H1 (cell line): ENCODE measurements around the gene SLC36A2. TPM values are rescaled to one million over a fixed set of nuclear protein-coding genes. Genes with fewer than 3 reads are reported as not detected.

Experiments used
- CTCF ChIA-PET: fragments of 300-600 bp; sonication (Branson Sonifier 250); formaldehyde crosslinking; loops from one replicate; lab custom pipeline; 2021; ENCODE audit not compliant: partially characterized antibody; lab: Charles Lee
- POLR2A ChIA-PET: fragments of 300-600 bp; sonication (Branson Sonifier 250); formaldehyde crosslinking; loops from one replicate; lab custom pipeline; 2021; ENCODE audit warnings: inconsistent platforms; ENCODE audit not compliant: partially characterized antibody; lab: Charles Lee
- DNase-seq, 2 experiments: peaks; one replicate each; pipeline versions ENCODE4 v3.0.0 to v3.0.0-alpha.2; 2010 to 2022; ENCODE audit warnings: low spot score in 2 of 2, low read depth in 1 of 2, mixed read lengths in 1 of 2
- FAIRE-seq: peaks from 2 replicates; lab custom pipeline; 2011; peaks lifted over from hg19 to GRCh38; lab: Jason Lieb, UNC
- H2AFZ ChIP-seq: 2 replicates; pipeline ENCODE4 v1.8.1; 2012; ENCODE audit warnings: low read length, inconsistent platforms
- H2AK5ac ChIP-seq: 2 replicates; pipeline ENCODE4 v1.6.1; 2013; ENCODE audit warnings: low read depth, low read length
- H2BK120ac ChIP-seq: replicated peaks from 2 replicates; pipeline ENCODE3; 2013; ENCODE audit warnings: low read depth, low read length, inconsistent platforms
- H2BK12ac ChIP-seq: 2 replicates; pipeline ENCODE4 v1.6.1; 2013; ENCODE audit warnings: low read depth, low read length
- H2BK15ac ChIP-seq: 2 replicates; pipeline ENCODE4 v1.6.1; 2013; ENCODE audit warnings: low read length
- H2BK20ac ChIP-seq: 2 replicates; pipeline ENCODE4 v1.6.1; 2013; ENCODE audit warnings: low read length
- H2BK5ac ChIP-seq: 2 replicates; pipeline ENCODE4 v1.6.1; 2013; ENCODE audit warnings: low read depth, low read length
- H3K14ac ChIP-seq: 2 replicates; pipeline ENCODE4 v1.6.1; 2013; ENCODE audit warnings: inconsistent platforms; ENCODE audit not compliant: insufficient read length
- H3K18ac ChIP-seq: 2 replicates; pipeline ENCODE4 v1.6.1; 2013; ENCODE audit warnings: low read length; ENCODE audit errors: extremely low read depth
- H3K23ac ChIP-seq: 2 replicates; pipeline ENCODE4 v1.6.1; 2013; ENCODE audit warnings: inconsistent platforms; ENCODE audit not compliant: insufficient read length
- H3K23me2 ChIP-seq: 2 replicates; pipeline ENCODE4 v1.6.1; 2013; ENCODE audit warnings: low read depth, low read length
- H3K27ac ChIP-seq: 2 replicates; pipeline ENCODE4 v1.6.1; 2011; ENCODE audit warnings: low read depth, low read length, inconsistent platforms
- H3K27me3 ChIP-seq, 4 experiments: replicated peaks in 1 of 4; 1 replicate in 1 of 4; 2 replicates in 3 of 4; pipeline versions ENCODE4 v1.6.1 to v1.8.1; 2011 to 2013; ENCODE audit warnings: low read length in 3 of 4, mild to moderate bottlenecking in 3 of 4, inconsistent platforms in 2 of 4, mixed read lengths in 2 of 4, moderate library complexity in 1 of 4; ENCODE audit not compliant: control insufficient read depth in 3 of 4, insufficient read depth in 3 of 4; ENCODE audit errors: extremely low read depth in 1 of 4
- H3K36me3 ChIP-seq, 4 experiments: 2 replicates each; pipeline versions ENCODE4 v1.6.1 to v1.8.1; 2011 to 2013; ENCODE audit warnings: mild to moderate bottlenecking in 4 of 4, low read length in 3 of 4, moderate library complexity in 2 of 4, control low read depth in 1 of 4, inconsistent platforms in 1 of 4; ENCODE audit not compliant: insufficient read depth in 4 of 4, control insufficient read depth in 2 of 4
- H3K4ac ChIP-seq: replicated peaks from 2 replicates; pipeline ENCODE3; 2013; ENCODE audit warnings: low read length, low read depth, mixed read lengths, inconsistent platforms; ENCODE audit not compliant: insufficient read length
- H3K4me1 ChIP-seq, 4 experiments: replicated peaks in 1 of 4; 1 replicate in 1 of 4; 2 replicates in 3 of 4; pipeline versions ENCODE4 v1.6.1 to v1.8.1; 2011 to 2013; ENCODE audit warnings: low read length in 3 of 4, inconsistent platforms in 2 of 4, mixed read lengths in 1 of 4; ENCODE audit not compliant: insufficient read depth in 4 of 4, control insufficient read depth in 3 of 4
- H3K4me2 ChIP-seq, 2 experiments: 2 replicates each; pipeline versions ENCODE4 v1.6.1 to v1.8.1; 2011 to 2013; ENCODE audit warnings: low read depth in 2 of 2, low read length in 2 of 2, control low read depth in 1 of 2, inconsistent platforms in 1 of 2, mild to moderate bottlenecking in 1 of 2; ENCODE audit not compliant: insufficient read depth in 1 of 2
- H3K4me3 ChIP-seq, 4 experiments: fragments of 200-600, 300-600 bp in 1 of 4; sonication (generic), shearing (Covaris generic), sonication (Bioruptor Twin) in 1 of 4; 2 replicates each; pipeline versions ENCODE4 v1.5.1 to v1.8.1; 2011 to 2016; ENCODE audit warnings: low read length in 4 of 4, low read depth in 3 of 4, control low read depth in 2 of 4, inconsistent platforms in 2 of 4, mild to moderate bottlenecking in 2 of 4, mixed read lengths in 1 of 4, moderate library complexity in 1 of 4; ENCODE audit not compliant: insufficient read depth in 2 of 4; ENCODE audit errors: extremely low read depth in 1 of 4
- H3K56ac ChIP-seq: replicated peaks from 2 replicates; pipeline ENCODE3; 2013; ENCODE audit warnings: low read depth, mild to moderate bottlenecking, mixed read lengths, low read length, inconsistent platforms; ENCODE audit not compliant: insufficient read length
- H3K79me1 ChIP-seq: 2 replicates; pipeline ENCODE4 v1.6.1; 2013; ENCODE audit warnings: low read depth, low read length, control low read depth
- H3K79me2 ChIP-seq, 2 experiments: 2 replicates each; pipeline versions ENCODE4 v1.6.1 to v1.8.1; 2012 to 2013; ENCODE audit warnings: low read length in 2 of 2, mild to moderate bottlenecking in 2 of 2, inconsistent platforms in 1 of 2; ENCODE audit not compliant: insufficient read depth in 2 of 2, control insufficient read depth in 1 of 2
- H3K9ac ChIP-seq, 4 experiments: replicated peaks in 1 of 4; 1 replicate in 1 of 4; 2 replicates in 3 of 4; pipeline versions ENCODE4 v1.6.1 to v1.8.1; 2011 to 2013; ENCODE audit warnings: low read depth in 3 of 4, low read length in 3 of 4, control low read depth in 2 of 4, mild to moderate bottlenecking in 2 of 4, moderate library complexity in 2 of 4, inconsistent platforms in 1 of 4; ENCODE audit errors: extremely low read depth in 1 of 4
- H3K9me3 ChIP-seq, 2 experiments: 2 replicates each; pipeline versions ENCODE4 v1.6.1 to v1.8.1; 2012 to 2013; ENCODE audit warnings: mild to moderate bottlenecking in 2 of 2, moderate library complexity in 2 of 2, control low read depth in 1 of 2, inconsistent platforms in 1 of 2, low read depth in 1 of 2, low read length in 1 of 2, mixed read lengths in 1 of 2; ENCODE audit not compliant: insufficient read depth in 2 of 2
- H4K20me1 ChIP-seq, 2 experiments: replicated peaks in 1 of 2; 2 replicates each; pipeline versions ENCODE3 to v1.8.1; 2011 to 2013; ENCODE audit warnings: inconsistent platforms in 2 of 2, low read length in 2 of 2, mild to moderate bottlenecking in 1 of 2; ENCODE audit not compliant: insufficient read depth in 2 of 2, control insufficient read depth in 1 of 2
- H4K5ac ChIP-seq: 2 replicates; pipeline ENCODE4 v1.6.1; 2013; ENCODE audit warnings: low read length, low read depth, mixed read lengths, inconsistent platforms; ENCODE audit not compliant: insufficient read length
- H4K8ac ChIP-seq: 2 replicates; pipeline ENCODE4 v1.8.0; 2013; ENCODE audit warnings: mild to moderate bottlenecking, moderate library complexity, low read length, inconsistent platforms; ENCODE audit not compliant: insufficient read depth; ENCODE audit errors: extremely low read depth
- H4K91ac ChIP-seq: replicated peaks from 2 replicates; pipeline ENCODE3; 2013; ENCODE audit warnings: low read length, mixed read lengths, inconsistent platforms; ENCODE audit not compliant: insufficient read length
- HDAC2 ChIP-seq, 2 experiments: fragments of 300-600 bp in 1 of 2; sonication (generic) in 1 of 2; IDR thresholded peaks; 2 replicates each; pipeline ENCODE4 v1.6.1; 2011 to 2012; ENCODE audit warnings: low read depth in 2 of 2, low read length in 2 of 2, mild to moderate bottlenecking in 2 of 2, moderate library complexity in 2 of 2, borderline replicate concordance in 1 of 2, inconsistent platforms in 1 of 2
- RAD21 ChIP-seq, 2 experiments: IDR thresholded peaks in 1 of 2; conservative IDR thresholded peaks in 1 of 2; 2 replicates each; pipeline ENCODE4 v1.6.1; 2011; ENCODE audit warnings: low read depth in 2 of 2, low read length in 2 of 2, improper control_type of control experiment in 1 of 2, inconsistent platforms in 1 of 2, mild to moderate bottlenecking in 1 of 2, moderate library complexity in 1 of 2
- TEAD4 ChIP-seq: IDR thresholded peaks from 2 replicates; pipeline ENCODE4 v1.6.1; 2012; ENCODE audit warnings: low read depth, low read length, inconsistent platforms, mixed read lengths
- WGBS, 2 experiments: shearing (Covaris generic) in 1 of 2; methylation state at CpG; one replicate each; pipeline versions ENCODE4 v1.1.6 to v1.1.7; 2013 to 2015; ENCODE audit warnings: low lambda C conversion rate in 2 of 2, mixed read lengths in 2 of 2, inconsistent platforms in 1 of 2, low coverage in 1 of 2, missing lambda C conversion rate in 1 of 2; ENCODE audit not compliant: insufficient replicate concordance in 2 of 2, insufficient coverage in 1 of 2, insufficient read length in 1 of 2; ENCODE audit errors: extremely low coverage in 1 of 2, missing lambda C conversion rate in 1 of 2; 5-methylcytosine and 5-hydroxymethylcytosine counted together
- polyA plus RNA-seq, 7 experiments: library from polyadenylated mRNA; depleted of rRNA in 3 of 7; stranded (reverse) in 5 of 7; unstranded in 2 of 7; fragments of >200 nt in 5 of 7; fragments of 200-250 nt in 2 of 7; gene quantifications; 1 replicate in 5 of 7; 2 replicates in 1 of 7; 4 replicates in 1 of 7; pipeline versions ENCODE4 v1.2.1 to v1.2.3, GENCODE V29; 2011 to 2013; ENCODE audit warnings: missing spikeins in 2 of 7, mixed read lengths in 2 of 7
- total RNA-seq: library from RNA; stranded (reverse); fragmentation: NEBNext Ultra II Directional; extraction: Animal tissue kit (Norgen Biotek cat#: 25700); gene quantifications from 2 replicates; pipeline ENCODE4 v1.2.1, GENCODE V29; 2021

Gene SLC36A2
- total and polyA plus RNA-seq, 2 of the 8 experiments (the other 6 are each of a cell fraction or from before 2014, with no cell fraction given) = 0.30 TPM; not detected in 1

- no peak overlapping the region for H2AFZ ChIP-seq
- no peaks in the 10 kb centered on the region for H3K36me3 ChIP-seq
- CTCF ChIA-PET = interaction anchor here (1.0 to 2.4 kb wide), 6 partner anchors 15 to 270 kb away, joined by 3 to 8 read pairs (median 3); no protein-coding TSS in a partner anchor
- no peak overlapping the region for H4K8ac ChIP-seq
- no peak overlapping the region for H3K4ac ChIP-seq
- no peak overlapping the region for H2BK20ac ChIP-seq
- no peaks in the 10 kb centered on the region for H3K79me1 ChIP-seq
- H3K9me3 ChIP-seq = no peaks in the 10 kb centered on the region; a peak in 1 of 4 replicates
- no peaks in the 10 kb centered on the region for H3K27me3 ChIP-seq
- FAIRE-seq (no peak), DNase-seq (no peak)
- no peak overlapping the region for H3K23ac ChIP-seq
- no peaks in the 10 kb centered on the region for H3K23me2 ChIP-seq
- no peak overlapping the region for H2AK5ac ChIP-seq
- 89% methylated on average over 6 of the region's 6 CpGs; no CpG with 5 or more reads in 1 of the 2 experiments for WGBS, 2 experiments
- no peak overlapping the region for H3K14ac ChIP-seq
- H3K27ac ChIP-seq = no peak overlapping the region
- no peaks in the 10 kb centered on the region for H3K79me2 ChIP-seq
- no peak overlapping the region for H3K18ac ChIP-seq
- H3K9ac ChIP-seq = no peak overlapping the region
- H4K91ac ChIP-seq = no peak overlapping the region
- no peak overlapping the region for H2BK120ac ChIP-seq
- H4K5ac ChIP-seq = no peak overlapping the region
- H3K4me2 ChIP-seq = no peak overlapping the region
- H2BK12ac ChIP-seq = no peak overlapping the region
- H2BK5ac ChIP-seq = no peak overlapping the region
- H3K4me1 ChIP-seq = peaks cover under 1 to 10% (median 6%) of the 10 kb centered on the region in 4 experiments; a peak in 5 of 7 replicates
- H3K4me3 ChIP-seq = no peak overlapping the region
- POLR2A ChIA-PET = no interaction called here
- H4K20me1 ChIP-seq = no peaks in the 10 kb centered on the region
- no peak overlapping the region for H2BK15ac ChIP-seq
- no peak overlapping the region for H3K56ac ChIP-seq
- TF ChIP-seq TEAD4 (no peak), HDAC2 (IDR thresholded peaks at IDR 0.05; ENCODE audit: borderline replicate concordance in 1 of 2, low read depth in 2 of 2, low read length in 2 of 2) (no peak), RAD21 (IDR thresholded peaks at IDR 0.05 in 1 of 2, conservative IDR thresholded peaks at IDR 0.05 in 1 of 2; ENCODE audit: low read depth in 2 of 2, low read length in 2 of 2) (no peak)
- TF ChIP-seq, all 59 proteins: peak for 0
Measured at GRCh38 chr5:151381899-151382298, 34.5 kb upstream of the SLC36A2 start.
